Stimulated activated CD4-positive, alpha-beta T cell treated with anti-CD3 and anti-CD28 coated beads, TNF-alpha, amount 100 ng/mL, for 24 hours (primary cell): ENCODE results near the gene TOM1L2.
"Not testable (repeated sequence)": the region's sequence is repeated elsewhere in the genome, so short reads cannot be mapped to it uniquely, and the experiment has no call there.

Experiments
- DNase-seq, 3 experiments: peaks; one replicate each; pipeline ENCODE4 v3.0.0-alpha.2; 2020; ENCODE audit warnings: low read depth in 3 of 3

Gene TOM1L2

DNA sequence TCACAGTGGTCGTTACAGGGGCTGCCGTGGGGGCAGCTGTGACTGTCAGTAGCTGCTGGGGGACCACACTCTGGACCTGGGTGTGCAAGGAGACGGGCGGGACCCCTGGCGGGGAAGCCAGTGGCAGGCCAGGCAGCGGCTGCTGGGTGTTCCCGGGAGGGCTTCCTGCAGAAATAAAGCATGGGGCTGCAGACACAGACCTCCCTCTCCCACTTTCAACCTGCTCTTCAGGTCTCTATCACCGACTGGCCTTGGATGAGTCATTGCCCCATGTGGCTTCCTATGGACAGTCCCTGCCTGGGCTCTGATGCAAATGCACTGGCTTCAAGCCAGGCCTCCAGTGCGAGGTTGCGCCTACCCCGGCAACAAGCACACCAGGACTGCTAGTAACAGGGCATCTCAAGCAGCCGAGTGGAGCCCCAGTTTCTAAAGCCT is 152.6 kb downstream of the TOM1L2 start:
- peak; percentile 40 to 83 (median 51) for DNase-seq

DNA sequence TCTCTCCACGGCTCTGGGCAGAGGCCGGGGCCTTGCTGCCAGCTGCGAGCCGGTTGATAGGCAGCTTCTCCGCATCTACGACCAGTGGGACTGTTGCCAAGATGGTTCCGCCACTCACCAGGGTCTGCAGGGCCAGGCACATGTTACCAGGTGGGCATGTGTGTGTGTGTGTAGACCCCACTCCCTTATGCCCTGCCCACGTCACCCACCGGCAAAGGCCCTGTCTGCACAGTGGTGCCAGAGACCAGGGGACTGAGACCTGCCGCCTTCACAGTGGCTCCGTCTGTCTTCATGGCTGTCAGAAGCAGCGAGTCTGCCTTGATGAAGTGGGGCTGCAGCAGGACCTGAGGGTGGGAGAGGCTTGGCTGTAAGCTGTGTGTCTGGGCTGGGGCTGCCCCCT is 153.1 kb downstream of the TOM1L2 start:
- DNase-seq = no peak

DNA sequence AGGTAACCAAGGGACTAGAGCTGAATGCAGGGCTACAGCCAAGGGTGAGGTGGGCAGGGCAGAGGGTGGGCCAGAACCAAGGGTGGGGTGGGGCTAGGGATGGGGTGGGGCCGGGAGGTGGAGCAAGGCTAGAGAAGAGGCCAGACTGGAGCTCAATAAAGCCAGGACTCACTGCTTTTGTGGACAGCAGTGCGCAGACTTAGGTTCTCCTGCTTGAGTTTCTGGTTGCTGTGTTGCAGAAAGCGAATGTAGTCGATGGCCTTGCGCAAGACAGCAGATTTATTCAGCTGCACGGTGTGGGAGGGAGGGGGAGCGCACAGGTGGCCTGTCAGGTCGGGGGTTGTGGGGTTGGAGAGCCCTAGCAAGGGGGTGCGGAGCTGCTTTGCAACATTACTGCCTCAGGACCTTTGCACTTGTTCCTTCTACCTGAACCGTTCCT is 154.1 kb downstream of the TOM1L2 start:
- no peak for DNase-seq

DNA sequence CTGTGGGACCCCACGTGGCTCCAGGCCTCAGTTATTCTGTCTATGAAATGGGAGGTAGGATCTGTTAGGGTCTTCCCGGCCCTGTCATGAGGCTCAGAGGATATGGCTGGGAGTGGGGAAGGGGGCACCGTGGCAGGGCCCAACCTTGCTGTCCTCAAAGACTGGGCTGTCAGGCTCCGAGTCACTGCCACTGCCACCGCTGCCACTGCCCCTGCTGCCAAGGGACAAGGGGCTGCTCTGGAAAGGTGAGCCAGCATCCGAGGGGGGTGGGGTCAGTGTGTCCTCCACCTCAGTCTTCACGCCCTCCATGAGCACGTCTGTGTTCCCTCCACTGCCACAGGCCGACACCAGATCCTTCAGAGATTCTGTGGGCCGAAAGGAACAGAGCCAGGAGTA is 154.7 kb downstream of the TOM1L2 start:
- no peak for DNase-seq

DNA sequence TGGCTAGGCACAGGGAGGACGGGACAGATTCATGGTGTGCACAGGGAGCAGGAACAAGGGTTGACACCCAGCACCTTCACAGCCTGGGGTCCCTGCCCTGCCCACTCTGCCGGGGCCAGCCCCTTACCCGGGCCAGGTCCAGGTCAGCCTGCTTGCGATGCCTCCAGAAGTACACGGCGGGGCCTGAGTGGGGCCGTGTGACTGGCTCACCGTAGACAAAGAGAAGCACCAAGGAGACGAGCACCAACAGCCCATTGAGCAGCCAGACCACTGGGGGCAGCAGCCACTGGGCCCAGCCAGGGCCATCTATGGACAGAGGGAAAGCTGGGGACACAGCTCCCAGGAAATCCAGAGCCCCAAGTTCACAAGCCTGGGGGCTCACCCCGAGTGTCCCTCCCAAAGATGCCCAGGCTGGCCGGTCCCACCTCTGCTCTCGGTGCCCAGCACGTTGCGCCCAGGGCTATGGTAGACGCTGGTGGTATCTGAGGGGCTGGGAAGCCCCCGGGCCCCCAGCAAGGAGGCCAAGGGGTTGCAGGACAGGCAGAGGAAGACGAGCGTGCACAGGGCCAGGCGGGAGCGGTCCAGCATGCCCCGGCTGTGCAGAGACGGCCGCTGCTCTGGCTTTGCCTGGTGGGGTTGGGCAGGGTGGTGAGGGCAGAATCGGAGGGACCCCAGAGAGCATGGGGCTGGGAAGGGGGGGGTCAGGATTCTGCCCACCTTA is 155.2 kb downstream of the TOM1L2 start:
- DNase-seq = no peak

DNA sequence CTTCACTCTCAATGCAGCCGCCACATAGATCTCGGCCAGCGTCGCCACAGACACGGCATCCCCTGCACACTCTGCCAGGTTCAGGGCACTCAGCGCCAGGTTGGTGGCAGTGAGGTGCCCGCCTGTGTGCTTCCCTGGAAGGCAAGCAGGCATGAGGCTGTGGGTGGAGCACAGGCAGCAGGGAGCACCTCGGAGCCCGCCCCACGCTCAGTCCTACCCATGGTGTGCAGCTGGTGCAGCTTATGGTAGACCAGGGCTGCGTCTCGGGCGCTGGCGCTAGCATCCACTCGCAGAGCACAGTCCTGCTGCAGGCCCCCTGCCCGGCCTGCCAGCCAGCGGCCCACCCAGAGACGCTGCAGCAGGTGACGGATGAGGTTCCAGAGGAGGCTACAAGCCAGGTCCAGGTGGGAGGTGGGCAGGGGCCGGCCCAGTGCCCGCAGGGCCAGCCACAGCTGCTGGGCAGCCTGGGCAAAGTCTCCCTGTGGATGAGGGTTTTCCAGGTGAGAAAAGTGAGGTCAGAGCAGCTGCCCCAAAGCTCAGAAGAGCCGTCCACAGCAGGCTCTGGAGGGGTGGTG is 155.9 kb downstream of the TOM1L2 start:
- no peak for DNase-seq

DNA sequence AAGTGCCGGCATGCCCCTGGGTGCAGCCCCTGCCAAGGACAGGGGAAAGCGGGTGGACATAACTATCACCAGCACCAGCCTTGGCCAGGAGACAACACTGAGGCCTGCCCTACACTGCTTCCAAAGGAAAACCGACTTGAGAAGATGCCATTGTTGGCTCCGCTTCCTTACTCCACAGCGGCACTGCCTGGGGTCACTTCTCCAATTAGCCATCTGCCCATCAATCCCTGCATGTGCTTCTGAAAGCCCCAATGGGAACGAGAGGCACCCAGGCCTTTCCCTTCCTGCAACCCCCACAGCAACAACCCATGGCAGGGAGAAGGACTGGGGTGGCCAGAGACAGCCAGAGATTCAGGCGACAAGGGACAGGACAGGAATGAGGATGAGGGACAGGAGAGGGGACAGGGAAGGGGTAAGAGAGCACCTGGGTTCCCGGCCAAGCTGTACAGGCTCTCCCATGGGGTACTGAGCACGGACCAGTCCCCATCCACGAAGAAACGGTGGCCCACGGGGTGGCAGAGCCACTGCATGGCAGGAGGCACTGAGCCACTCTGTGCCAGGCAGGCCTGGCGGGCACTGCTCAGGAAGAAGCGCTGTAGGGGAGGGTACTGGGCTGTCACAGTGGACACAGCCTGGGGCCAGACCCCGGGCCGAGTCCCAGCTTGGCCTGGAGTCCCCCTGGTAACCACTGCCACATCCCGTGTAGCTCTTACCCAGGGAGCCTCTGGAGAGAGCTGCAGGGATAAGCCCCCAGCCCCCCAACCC is 156.6 kb downstream of the TOM1L2 start:
- no peak for DNase-seq

DNA sequence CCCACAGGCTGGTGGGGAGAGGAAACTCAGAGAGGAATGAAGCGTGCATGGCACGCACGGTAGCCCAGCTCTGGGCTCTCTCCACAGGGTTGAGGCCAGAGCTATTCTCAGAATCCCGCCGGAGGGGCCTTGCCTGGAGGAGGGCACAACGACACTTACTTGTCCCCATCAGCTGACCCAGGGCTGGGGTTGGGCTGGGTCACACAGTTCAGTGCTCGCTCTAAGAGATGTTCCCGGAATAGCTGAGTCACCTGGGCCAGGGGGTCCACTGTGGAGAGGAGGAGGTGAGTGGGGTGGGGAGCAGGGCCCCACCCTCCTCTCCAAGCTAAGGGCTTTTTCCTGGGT is 157.2 kb downstream of the TOM1L2 start:
- DNase-seq = no peak

DNA sequence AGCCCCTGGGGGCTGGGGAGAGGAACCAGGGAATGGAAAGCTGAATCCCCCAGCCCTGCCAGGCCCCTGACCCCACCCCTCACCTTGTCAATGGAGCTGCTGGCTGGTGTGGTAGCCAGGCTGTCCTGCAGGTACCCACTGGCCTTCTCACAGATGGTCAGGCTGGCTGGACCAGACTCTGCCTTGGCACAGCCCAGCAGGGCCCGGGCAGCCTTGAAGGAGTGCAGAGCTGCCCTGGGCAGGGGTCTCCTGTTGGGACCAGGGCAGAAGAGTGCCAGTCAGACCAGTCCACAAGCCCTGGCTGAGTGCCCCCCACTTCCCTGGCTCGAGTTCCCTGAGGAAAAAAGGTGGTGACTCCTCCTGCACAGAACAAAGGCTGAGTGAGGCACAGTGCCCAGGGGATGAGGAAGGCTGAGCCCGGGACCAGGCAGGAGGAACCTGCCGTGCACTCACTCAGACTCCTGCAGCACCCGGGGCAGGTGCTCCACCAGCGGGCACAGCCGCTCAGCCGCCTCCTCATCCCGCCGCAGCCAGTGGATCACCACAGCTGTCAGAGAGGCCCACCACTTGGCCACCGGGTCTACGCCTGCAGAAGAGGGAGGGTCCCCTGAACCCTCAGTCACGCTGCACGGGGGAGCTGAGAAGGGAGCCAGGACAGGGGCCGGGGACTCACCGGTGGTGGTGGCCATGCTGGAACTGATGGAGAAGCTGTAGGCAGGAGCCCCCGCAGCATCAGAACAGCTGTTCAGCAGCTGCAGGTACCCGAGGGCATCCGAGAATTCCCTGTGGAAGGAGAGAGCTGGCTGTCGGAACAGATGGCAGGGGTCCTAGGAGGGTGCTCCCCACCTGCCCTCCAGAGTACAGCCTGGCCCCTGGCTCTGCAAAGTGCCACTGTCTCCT is 157.8 kb downstream of the TOM1L2 start:
- no peak for DNase-seq

DNA sequence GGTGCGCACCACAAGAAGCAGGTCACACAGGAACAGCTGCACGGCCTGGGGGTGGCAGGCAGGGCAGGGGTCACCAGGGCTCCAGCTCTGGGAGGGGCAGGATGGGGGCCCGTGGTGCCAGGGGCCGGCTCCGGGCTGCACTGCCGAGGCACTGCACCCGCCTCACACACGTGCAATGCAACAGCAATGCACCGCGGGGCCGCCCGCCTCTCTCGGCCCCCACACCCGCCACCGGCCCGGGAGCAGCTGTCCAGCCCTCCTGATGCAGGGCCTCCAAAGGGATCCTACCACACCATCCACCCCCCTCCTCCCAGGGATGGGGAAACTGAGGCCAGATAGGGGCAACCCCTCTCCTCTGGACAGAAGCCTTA is 158.5 kb downstream of the TOM1L2 start:
- DNase-seq = no peak

DNA sequence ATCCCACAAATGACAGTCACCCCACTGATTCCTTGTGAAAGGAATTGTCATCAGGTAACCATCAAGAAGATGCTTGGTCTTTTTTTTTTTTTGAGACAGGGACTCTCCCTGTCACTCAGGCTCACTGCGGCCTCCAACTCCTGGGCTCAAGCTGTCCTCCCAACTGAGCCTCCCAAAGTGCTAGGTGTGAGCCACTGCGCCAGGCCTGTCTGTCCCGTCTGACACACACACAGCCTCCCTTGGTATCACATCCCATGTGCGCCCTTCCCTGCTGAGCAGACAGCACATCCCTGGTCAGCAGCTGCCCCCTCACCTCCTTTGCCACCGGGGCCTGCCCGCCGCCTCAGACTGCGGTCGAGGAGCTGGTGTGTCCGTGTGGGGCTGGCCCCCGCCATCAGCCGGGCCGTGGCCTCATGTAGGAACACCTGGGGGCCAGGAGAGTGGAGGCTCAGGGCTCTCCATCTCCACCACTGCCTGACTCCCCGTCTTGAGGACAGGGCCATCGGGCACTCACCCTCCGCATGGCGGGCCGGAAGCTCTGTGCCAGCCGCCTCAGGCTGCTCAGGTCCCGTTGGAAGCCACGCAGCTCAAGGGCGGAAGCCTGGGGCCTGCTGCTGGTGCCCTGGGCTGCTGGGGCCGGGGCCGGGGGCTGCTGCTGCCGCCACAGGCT is 159.0 kb downstream of the TOM1L2 start:
- DNase-seq = no peak

DNA sequence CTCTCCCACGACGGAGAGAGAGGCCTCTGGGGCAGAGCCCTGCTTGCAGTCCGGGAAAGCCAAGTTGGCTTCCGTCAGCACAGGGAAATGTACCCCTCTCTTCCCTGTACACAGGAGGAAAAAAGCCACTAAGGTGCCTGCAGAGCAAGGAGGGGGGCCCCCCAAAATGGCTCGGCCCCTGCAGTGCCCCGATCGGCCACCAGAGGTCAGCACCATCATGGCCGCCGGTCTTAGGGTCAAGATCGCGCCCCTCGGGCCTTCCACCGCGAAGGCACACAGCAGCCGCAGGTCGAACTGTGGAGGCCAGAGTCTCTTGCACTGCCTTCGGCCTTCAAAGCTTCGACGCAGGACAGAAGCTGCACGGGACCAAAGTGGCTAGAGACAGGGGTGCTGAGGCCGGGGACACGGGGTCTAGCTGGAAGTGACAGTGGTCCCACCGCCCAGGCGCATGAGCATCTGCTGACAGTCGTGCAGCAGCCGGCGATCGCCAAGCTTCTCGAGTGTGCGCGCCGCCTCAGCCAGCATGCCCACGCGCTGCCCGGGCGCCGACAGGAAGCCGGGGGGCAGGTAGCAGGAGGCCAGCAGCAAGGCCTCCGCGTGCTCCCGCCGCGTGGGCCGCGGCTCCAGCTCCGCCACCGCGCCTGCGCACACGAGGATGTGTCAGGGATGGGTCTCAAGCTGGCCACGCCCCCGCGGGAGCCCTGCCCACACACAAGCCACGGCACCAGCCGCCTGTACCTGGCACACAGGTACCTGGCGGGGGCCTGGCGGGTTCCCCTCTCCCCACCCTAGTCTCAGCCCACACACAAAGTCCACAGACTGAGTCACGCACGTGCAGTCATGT is 159.8 kb downstream of the TOM1L2 start:
- peak in 2 of 3 experiments; percentile 29 to 50 for DNase-seq

DNA sequence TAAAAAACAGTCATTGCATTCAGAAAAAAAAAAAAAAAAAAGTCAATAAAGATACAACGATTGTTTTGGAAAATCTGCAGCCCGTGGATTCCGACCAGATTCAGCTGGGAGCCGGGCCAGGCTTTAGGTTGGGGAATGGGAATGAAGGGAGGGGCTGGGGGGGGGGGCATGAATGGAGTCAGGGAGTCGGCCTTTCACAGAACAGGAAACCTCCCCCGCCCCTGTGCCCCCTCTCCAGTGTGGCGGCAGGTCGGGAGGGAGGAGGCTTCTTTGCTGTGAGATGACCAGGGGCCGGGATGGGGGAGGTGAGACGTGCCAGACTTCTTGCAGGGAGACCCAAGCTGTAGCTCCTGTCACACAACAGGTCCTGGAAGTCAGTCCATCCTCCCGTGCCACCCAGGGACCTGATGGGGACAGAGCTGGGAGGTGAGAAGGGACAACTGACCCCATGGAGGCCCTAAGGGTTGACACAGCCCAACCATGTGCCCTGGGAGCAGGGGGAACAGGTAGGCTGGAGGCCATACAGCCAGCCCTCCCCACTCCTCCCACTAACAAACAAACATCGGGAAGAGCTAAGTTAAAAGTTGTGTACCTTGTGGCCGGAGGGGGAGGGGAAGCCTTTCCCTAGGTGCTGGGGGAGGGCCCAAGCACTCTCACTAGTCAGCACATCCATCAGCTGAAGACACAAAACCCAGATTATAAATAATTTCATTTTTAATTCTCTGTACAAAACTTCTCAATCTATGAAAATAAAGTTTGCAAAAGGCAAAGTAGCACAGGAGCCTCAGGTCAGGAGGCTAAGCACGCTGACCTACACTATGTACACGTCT is 160.6 kb downstream of the TOM1L2 start:
- no peak for DNase-seq

DNA sequence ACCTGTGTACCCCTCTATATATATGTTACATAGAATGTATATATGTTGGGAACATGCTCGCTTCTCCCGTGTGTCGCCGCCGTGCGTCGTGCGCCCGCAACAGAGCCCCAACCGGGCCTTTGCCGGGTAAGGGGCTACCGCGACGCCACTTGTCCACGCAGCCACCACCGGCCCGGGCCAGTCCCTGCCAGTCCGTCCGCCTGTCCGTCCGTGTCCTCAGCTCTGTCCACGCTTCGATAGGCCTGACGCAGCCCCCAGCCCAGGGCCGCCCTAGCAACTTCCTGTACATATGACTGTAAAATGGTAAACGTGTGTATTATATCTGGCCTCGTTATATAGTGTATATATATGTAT is 161.3 kb downstream of the TOM1L2 start:
- no peak for DNase-seq

DNA sequence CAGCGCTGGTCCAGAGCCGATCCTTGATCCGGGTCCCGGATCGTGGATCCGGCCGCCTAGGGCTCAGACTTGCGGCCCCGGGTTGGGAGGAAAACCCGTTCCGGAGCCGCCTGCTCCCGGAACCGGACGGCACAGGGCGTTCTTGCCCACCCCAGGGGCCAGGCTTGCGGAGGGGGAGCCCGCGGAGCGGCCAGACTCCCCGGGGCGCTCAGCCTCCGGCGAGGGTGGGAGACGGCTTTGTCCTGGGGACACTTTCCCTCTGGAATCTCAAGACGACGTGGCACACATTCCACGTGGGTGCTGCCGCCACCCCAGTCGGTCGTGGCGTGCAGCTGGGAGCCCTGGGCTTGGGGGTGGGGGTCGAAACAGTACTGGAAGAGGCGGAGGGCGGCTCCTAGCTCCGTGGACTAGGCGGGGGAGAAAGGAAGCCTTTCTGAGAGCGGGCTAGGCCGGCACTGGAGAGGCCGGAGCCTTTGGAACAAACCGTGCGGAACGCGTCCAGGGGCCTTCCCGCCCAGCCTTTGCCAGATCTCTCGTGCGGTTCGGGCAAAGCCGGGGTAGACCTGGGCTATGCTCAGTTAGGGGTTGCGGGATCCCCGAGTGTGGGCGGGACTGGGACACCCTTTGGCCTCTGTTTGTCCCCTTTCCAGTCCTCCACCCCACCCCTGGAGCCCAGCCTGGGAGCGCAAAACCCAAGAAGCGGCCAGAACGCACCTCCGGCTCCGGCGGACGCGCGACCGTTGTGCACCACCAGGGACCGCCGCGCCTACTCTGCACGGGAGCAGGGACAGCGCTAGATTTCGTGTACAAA is 161.9 kb downstream of the TOM1L2 start:
- DNase-seq = no peak

DNA sequence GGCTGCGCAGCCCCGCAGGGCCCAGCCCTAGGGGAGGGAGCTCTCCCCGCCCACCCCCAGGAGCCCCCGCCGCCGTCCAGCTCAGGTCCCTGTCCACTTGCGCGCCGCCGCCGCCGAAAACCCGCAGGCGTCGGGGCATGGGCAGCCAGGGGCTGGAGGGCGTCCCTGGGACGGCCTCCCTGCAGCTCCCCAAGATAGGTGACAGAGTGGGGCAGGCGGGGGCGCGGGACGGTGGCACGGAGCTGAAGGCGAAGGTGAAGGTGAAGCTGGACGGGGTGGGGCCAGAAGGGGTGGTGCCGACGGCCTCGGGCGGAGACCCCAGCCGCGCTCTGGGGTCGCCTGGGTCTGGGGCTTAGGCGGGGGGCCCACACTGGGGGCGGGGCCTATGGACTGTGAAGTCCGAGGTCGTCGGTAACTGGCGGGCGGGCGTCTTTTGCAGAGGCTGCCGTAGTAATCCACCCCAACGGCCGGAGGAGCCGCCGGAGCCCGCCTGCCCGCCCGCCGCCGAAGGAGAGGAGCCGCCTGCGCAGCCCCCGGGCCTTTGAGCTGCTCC is 162.6 kb downstream of the TOM1L2 start:
- DNase-seq = no peak

DNA sequence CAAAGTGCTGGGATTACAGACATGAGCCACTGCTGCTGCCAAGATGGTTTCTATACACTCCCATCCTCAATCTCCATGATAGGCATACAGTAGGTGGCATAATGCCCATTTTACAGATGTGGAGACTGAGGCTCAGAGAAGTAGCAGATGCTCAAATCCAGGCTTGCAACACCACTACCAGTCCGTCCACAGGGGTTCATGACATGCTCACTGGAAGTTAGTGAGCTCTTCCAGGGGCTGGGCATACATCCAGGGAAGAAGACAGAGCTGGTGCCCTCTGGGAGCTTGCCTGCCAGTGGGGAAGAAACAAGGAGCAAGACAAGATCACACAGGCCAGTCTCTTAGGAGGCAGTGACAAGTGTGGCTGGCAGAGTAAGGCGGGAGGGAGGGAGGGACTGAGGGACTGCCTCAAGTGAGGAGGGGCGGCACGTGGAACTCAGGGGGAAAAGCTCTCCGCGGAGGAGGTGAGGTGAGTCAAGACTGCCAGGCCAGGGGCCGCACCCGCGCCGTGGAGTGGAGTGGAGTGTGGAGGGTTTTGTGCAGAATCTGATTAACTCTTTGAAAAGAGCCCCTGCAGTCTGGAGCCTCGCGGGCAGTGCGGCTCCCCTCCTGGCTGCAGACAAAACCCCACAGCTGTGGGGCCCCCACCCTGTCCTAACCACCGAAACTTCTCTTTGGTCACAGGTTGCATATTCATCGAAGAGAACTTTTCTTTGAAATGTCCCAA is 163.3 kb downstream of the TOM1L2 start:
- no peak for DNase-seq

DNA sequence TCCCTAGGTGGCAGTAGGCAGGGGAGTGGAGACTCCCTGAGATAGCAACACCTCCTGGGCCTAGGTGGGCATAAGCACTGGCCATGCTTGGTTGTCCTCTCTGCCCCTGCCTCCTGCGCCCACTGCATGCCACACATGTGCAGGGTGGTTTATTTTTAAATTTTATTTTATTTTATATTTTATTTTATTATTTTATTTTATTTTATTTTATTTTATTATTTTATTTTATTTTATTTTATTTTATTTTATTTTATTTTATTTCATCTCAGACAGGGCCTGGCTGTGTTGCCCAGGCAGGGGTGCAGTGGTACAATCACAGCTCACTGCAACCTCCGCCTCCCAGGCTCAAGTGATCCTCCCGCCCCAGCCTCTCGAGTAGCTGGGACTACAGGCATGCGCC is 164.0 kb downstream of the TOM1L2 start:
- not testable (repeated sequence) for DNase-seq
